HepG2 (cell line): ENCODE results near the gene UBR7. TPM values are rescaled to one million over a fixed set of nuclear protein-coding genes. Genes with fewer than 3 reads are reported as not detected.

ENCODE experiments used
- AGO1 ChIP-seq: fragments of 200-400 bp; formaldehyde crosslinking; IDR thresholded peaks from 2 replicates; pipeline ENCODE4 v1.6.1; 2017; ENCODE audit warnings: mild to moderate bottlenecking, low read depth, low read length, moderate library complexity; ENCODE audit not compliant: poor library complexity, severe bottlenecking
- ARNT2 ChIP-seq: sonication (generic); formaldehyde crosslinking; IDR thresholded peaks from 2 replicates; pipeline ENCODE4 v1.8.0; 2022; ENCODE audit warnings: mild to moderate bottlenecking, low read depth, missing genetic modification reagents, moderate library complexity
- CREM ChIP-seq, 2 experiments: sonication (generic) in 1 of 2; formaldehyde crosslinking in 1 of 2; IDR thresholded peaks; 2 replicates each; pipeline versions ENCODE4 v1.4.0 to v1.6.1; 2016 to 2020; ENCODE audit warnings: antibody characterized with exemption in 1 of 2, mild to moderate bottlenecking in 1 of 2, missing genetic modification reagents in 1 of 2
- FLYWCH1 ChIP-seq: sonication (generic); formaldehyde crosslinking; IDR thresholded peaks from 2 replicates; pipeline ENCODE4 v1.8.1; 2023; ENCODE audit warnings: mild to moderate bottlenecking, missing genetic modification reagents
- HCFC1 ChIP-seq: fragments of 150-350 bp; IDR thresholded peaks from 2 replicates; pipeline ENCODE4 v1.6.1; 2014; ENCODE audit warnings: low read depth, low read length
- KIAA2018 ChIP-seq: sonication (generic); formaldehyde crosslinking; IDR thresholded peaks from 2 replicates; pipeline ENCODE4 v1.5.0; 2020; ENCODE audit warnings: mild to moderate bottlenecking, missing genetic modification reagents, borderline replicate concordance
- NR2F6 ChIP-seq, 2 experiments: IDR thresholded peaks; 2 replicates each; pipeline ENCODE4 v1.6.1; 2016; ENCODE audit warnings: antibody characterized with exemption in 1 of 2, mild to moderate bottlenecking in 1 of 2
- PPARG ChIP-seq: conservative IDR thresholded peaks from 2 replicates; pipeline ENCODE4 v1.6.1; 2016; ENCODE audit warnings: missing biosample characterization, missing genetic modification reagents
- RBM22 ChIP-seq: fragments of 200-400 bp; formaldehyde crosslinking; optimal IDR thresholded peaks from 2 replicates; pipeline ENCODE3; 2017; ENCODE audit warnings: mild to moderate bottlenecking, low read length, moderate library complexity
- TCF7 ChIP-seq: sonication (generic); IDR thresholded peaks from 2 replicates; pipeline ENCODE4 v1.6.1; 2016; ENCODE audit warnings: antibody characterized with exemption, low read depth
- TRIM24 ChIP-seq: sonication (generic); formaldehyde crosslinking; IDR thresholded peaks from 2 replicates; pipeline ENCODE4 v1.8.0; 2022; ENCODE audit warnings: mild to moderate bottlenecking, missing genetic modification reagents
- XRCC5 ChIP-seq: fragments of 200-400 bp; formaldehyde crosslinking; optimal IDR thresholded peaks from 2 replicates; pipeline ENCODE3; 2017; ENCODE audit warnings: mild to moderate bottlenecking, low read length
- ZBTB3 ChIP-seq: sonication (generic); formaldehyde crosslinking; IDR thresholded peaks from 2 replicates; pipeline ENCODE4 v1.4.0; 2020; ENCODE audit warnings: low read depth, mild to moderate bottlenecking, moderate library complexity, missing genetic modification reagents, borderline replicate concordance
- ZBTB37 ChIP-seq: sonication (generic); formaldehyde crosslinking; IDR thresholded peaks from 2 replicates; pipeline ENCODE4 v1.4.0; 2020; ENCODE audit warnings: mild to moderate bottlenecking, missing genetic modification reagents
- ZNF101 ChIP-seq: sonication (generic); formaldehyde crosslinking; IDR thresholded peaks from 2 replicates; pipeline ENCODE4 v1.4.0; 2020; ENCODE audit warnings: mild to moderate bottlenecking, low read depth, missing genetic modification reagents, borderline replicate concordance
- ZNF33A ChIP-seq: sonication (generic); formaldehyde crosslinking; IDR thresholded peaks from 2 replicates; pipeline ENCODE4 v1.5.1; 2020; ENCODE audit warnings: missing genetic modification reagents, mild to moderate bottlenecking, moderate library complexity, borderline replicate concordance
- ZNF598 ChIP-seq: sonication (generic); formaldehyde crosslinking; IDR thresholded peaks from 2 replicates; pipeline ENCODE4 v1.5.1; 2020; ENCODE audit warnings: mild to moderate bottlenecking, missing genetic modification reagents, borderline replicate concordance
- ZNF619 ChIP-seq: sonication (generic); formaldehyde crosslinking; IDR thresholded peaks from 2 replicates; pipeline ENCODE4 v1.4.0; 2020; ENCODE audit warnings: mild to moderate bottlenecking, missing genetic modification reagents
- ZNF672 ChIP-seq: sonication (generic); formaldehyde crosslinking; IDR thresholded peaks from 2 replicates; pipeline ENCODE4 v1.8.1; 2022; ENCODE audit warnings: missing genetic modification reagents
- ZNF7 ChIP-seq: IDR thresholded peaks from 2 replicates; pipeline ENCODE4 v1.6.1; 2016; ENCODE audit warnings: missing biosample characterization, missing genetic modification reagents
- ZNF724P ChIP-seq: sonication (generic); formaldehyde crosslinking; IDR thresholded peaks from 2 replicates; pipeline ENCODE4 v1.8.0; 2022; ENCODE audit warnings: missing genetic modification reagents, borderline replicate concordance
- polyA plus RNA-seq, 8 experiments: library from polyadenylated mRNA; depleted of rRNA in 3 of 8; stranded (reverse) in 7 of 8; unstranded in 1 of 8; fragments of >200 nt; fragmentation: Illumina TruSeq in 4 of 8; extraction: Trizol in 4 of 8; gene quantifications; 2 replicates each; pipeline versions ENCODE4 v1.2.1 to v1.2.3, GENCODE V29; 2011 to 2016; ENCODE audit warnings: low read depth in 4 of 8, missing spikeins in 1 of 8, mixed read lengths in 1 of 8; ENCODE audit not compliant: insufficient read depth in 1 of 8
- total RNA-seq, 5 experiments: library from RNA; depleted of rRNA; stranded (reverse); fragments of >200 nt; fragmentation: Illumina TruSeq; extraction: Trizol; gene quantifications; 2 replicates each; pipeline ENCODE4 v1.2.3, GENCODE V29; 2016; ENCODE audit warnings: low read depth in 1 of 5

Gene UBR7
- total and polyA plus RNA-seq, 2 of the 13 experiments (the other 11 are each of a cell fraction or from before 2014, with no cell fraction given) = 11.0 to 19.7 TPM

GRCh38 chr14:93206793-93207467, at the start of gene UBR7, which contains the start of gene GON7 (continued):
- TF ChIP-seq KIAA2018 (CRISPR knock-in tag) = no peak
- TF ChIP-seq ARNT2 (CRISPR knock-in tag) = no peak; the same call in 1 of the 2 replicates
- no peak for TF ChIP-seq ZNF724P (CRISPR knock-in tag)
- no peak for TF ChIP-seq FLYWCH1 (CRISPR knock-in tag)
- TF ChIP-seq HCFC1 = peak; percentile 46; the same call in 1 of the 2 replicates
- TF ChIP-seq ZNF101 (CRISPR knock-in tag) = no peak
- peak; percentile 82; the same call in 1 of the 2 replicates for TF ChIP-seq ZNF619
- TF ChIP-seq RBM22 = no peak
- peak; percentile 77 for TF ChIP-seq AGO1
- no peak for TF ChIP-seq XRCC5
- TF ChIP-seq ZNF33A (CRISPR knock-in tag) = no peak
- TF ChIP-seq ZNF7 = 0 out of 2 replicates have a peak, but pooled peaks have one; percentile 25
- no peak for TF ChIP-seq ZNF672 (CRISPR knock-in tag)
- TF ChIP-seq ZNF598 (CRISPR knock-in tag) = peak; percentile 90; the same call in 1 of the 2 replicates
- 0 out of 2 replicates have a peak, but pooled peaks have one; percentile 45 for TF ChIP-seq ZBTB37 (CRISPR knock-in tag)
- TF ChIP-seq PPARG (CRISPR knock-in tag) = 0 out of 2 replicates have a peak, but pooled peaks have one; percentile 25
- no peak for TF ChIP-seq NR2F6 (IDR thresholded peaks at IDR 0.05)
- TF ChIP-seq NR2F6 (CRISPR knock-in tag; IDR thresholded peaks at IDR 0.05) = no peak
- peak; percentile 83 for TF ChIP-seq CREM (IDR thresholded peaks at IDR 0.05)
- no peak for TF ChIP-seq CREM (CRISPR knock-in tag; IDR thresholded peaks at IDR 0.05)
- no peak for TF ChIP-seq TCF7
- TF ChIP-seq TRIM24 = no peak
- TF ChIP-seq ZBTB3 (CRISPR knock-in tag) = peak; percentile 56; the same call in 1 of the 2 replicates
